ENCODE measurements around the gene GPAT3.

DNA sequence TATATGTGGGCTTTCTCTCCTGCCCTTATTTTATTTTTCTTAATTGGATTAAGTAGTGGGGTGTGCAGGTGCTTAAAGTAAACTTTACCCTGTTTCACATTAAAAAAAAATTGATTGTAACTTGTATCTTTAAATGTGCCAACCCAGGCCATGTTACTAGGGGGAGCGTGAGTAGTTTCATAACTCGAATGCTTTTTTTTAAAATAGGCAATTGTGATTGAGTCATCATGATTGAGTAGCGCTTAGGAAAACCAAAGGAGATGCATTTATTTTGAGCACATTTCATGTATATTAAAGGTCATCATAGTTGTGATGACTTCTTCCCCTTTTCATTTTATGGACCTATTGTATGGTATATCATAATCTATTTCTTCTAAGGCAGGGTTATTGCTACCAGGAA is 32.2 kb downstream of the GPAT3 start:
- TF ChIP-seq, protein P1, sequence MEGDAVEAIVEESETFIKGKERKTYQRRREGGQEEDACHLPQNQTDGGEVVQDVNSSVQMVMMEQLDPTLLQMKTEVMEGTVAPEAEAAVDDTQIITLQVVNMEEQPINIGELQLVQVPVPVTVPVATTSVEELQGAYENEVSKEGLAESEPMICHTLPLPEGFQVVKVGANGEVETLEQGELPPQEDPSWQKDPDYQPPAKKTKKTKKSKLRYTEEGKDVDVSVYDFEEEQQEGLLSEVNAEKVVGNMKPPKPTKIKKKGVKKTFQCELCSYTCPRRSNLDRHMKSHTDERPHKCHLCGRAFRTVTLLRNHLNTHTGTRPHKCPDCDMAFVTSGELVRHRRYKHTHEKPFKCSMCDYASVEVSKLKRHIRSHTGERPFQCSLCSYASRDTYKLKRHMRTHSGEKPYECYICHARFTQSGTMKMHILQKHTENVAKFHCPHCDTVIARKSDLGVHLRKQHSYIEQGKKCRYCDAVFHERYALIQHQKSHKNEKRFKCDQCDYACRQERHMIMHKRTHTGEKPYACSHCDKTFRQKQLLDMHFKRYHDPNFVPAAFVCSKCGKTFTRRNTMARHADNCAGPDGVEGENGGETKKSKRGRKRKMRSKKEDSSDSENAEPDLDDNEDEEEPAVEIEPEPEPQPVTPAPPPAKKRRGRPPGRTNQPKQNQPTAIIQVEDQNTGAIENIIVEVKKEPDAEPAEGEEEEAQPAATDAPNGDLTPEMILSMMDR (IDR thresholded peaks at IDR 0.05), result no peak
- no peak for TF ChIP-seq POLR2A (IDR thresholded peaks at IDR 0.05)

All from body of pancreas (tissue), 4 donors.